Endothelial cell of hepatic sinusoid (primary cell): ENCODE data around the gene MBL2.

Experiments
- in situ Hi-C: cut with HindIII; loops from 2 replicates; pipeline ENCODE4 v1.10.0; 2017; ENCODE audit warnings: low sequenced_read_pairs

The MBL2 gene

DNA sequence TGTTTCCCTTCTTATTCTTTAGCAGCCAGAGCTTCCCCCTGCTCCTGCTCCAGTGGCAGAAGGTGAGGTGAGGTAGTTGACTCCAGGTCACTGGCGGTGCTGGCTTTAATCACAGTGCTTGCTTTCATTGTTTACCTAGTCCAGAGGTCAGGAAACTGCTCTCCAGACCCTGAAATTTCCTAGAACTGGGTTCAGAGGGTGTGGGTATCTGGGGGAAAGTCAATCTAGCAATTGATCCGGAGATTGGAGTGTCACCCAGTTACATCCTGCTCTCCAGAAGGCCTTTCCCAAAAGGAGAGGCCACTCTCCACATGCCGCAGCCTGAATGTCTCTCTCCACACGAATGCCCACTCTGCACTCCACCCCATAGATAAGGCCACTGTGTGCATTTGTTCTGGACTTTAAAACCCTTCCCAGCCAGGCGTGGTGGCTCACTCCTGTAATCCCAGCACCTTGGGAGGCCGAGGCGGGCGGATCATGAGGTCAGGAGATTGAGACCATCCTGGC is 2.1 kb upstream of the MBL2 start:
- in situ Hi-C loops = loop anchor here (5.0 kb wide), 1 partner anchor 32 kb away; no protein-coding TSS in a partner anchor

DNA sequence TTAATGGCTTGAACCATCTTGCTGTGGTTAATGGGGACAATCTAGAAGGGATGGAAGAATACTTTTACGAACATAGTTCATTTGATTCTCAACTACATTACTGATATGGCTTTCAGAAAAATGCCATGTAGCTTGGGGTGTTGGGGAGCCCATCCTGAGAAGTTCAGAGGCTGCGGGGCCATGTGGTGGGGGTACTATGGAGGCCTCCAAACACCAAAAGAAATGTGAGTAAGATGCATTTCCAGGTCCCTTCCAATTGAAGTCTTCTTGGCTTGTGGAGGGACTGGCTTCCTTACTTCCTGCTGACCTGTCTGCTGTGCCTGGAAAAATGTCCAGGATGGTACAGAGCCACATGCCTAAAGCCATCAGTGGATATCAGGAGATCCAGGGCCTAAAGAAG is 1.6 kb upstream of the MBL2 start:
- in situ Hi-C loops = no loop called here

DNA sequence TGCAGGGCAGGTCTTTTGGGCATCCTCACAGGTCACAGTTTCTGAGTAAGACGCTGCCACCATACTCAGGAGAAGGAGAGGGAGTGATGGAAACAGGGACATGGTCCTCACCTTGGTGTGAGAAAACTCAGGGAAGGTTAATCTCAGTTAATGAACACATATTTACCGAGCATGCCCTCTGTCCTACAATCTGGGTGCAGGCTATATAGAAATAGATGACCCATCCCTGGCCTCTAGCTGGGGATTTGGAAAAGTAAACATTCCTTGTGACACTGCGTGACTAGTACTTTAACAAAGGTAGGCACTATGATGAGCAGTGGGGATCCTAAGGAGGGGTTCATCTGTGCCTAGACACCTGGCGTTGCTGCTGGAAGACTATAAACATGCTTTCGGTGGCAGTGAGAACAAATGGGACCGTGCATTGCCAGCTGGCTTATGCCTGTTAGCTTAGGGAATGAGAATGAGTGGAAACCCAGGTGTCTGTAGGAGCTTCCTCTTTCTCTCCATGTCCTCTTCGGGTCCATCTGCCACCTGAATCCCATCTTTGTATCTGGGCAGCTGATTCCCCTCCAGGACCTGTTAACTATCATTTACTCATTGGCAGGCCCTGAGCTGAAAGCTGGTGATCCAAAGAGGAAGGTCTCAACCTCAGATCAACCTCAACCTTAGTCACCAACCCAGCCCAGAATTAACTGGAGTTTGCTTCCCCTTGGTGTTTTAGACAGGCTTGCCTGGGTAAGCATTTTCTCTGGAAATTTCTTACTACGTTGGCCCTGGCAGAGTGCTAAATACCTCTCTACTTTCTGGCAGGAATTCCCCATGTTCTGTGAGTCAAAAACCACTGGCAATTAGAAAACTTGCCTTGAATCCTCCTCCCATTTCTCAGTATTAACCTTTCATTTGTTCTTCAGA is 794 bp downstream of the MBL2 start:
- in situ Hi-C loops = no loop called here

- in situ Hi-C loops = no loop called here
These were observed 1.7 kb downstream of the MBL2 start for GRCh38 chr10:52770904-52771303.

DNA sequence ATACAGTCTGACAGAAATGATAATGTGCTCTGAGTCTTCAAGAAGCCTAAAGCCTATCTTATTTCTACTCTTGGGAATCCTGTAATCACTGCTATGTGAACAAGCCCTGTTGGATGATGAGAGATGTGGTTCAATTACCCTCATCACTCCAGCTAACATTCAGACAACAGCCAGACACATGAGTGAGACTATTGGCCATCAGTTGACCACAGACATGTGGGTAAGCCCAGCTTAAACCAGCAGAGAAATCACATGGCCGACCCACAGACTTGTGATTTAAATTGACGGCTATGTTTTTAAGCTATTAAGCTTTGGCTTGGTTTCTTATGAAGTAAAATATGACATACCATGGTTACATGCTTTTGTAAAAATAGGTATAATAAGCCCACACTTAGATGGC is 2.6 kb downstream of the MBL2 start:
- in situ Hi-C loops = no loop called here

DNA sequence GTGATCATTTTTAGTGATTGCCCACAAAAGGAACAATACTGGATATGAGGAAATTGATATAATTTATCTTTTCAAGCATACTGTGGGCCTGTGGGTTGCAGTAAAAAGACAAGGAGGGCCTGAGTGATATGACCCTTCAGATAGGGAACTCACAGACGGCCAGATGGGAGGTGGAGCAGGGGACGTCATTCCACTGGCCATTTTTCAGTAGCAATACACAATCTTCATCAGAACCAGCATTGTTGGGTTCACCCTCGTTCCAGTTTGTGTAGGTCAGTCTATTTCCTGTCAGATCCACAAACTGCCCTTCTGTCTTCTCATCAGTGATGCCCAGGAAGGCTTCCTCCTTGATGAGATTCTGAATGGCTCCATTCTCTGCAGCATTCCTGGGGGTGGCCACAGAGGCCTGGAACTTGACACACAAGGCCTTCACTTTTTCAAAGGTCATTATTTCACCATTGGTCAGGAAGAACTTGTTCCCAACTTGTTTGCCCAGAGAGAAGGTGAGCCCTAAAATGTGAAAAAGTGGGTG is 4.5 kb downstream of the MBL2 start:
- in situ Hi-C loops = no loop called here

- in situ Hi-C loops = no loop called here
These were observed 10.5 kb downstream of the MBL2 start for GRCh38 chr10:52762088-52762487.

GRCh38 chr10:52759154-52759553 is 13.4 kb downstream of the MBL2 start:
- in situ Hi-C loops = no loop called here

- in situ Hi-C loops = no loop called here
These were observed 14.2 kb downstream of the MBL2 start for GRCh38 chr10:52758406-52758805.

DNA sequence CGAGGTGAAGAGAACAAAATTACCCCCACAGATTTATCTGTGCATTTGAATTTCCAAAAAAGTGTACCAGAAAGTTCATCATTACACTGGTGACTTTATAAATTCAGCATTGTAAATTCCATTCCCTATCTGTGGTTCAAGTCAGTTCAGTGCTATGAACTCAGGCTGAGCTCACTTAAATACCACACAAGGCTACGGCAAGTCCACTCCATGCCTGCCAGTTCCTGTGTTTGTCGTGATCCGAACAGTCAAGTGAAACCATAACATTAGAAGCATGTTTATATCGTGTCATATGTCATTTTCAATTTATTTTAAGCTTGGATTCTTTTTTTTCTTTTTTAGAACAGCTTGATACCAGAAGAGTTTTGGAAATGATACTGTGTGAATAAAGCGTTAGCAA is 14.8 kb downstream of the MBL2 start:
- in situ Hi-C loops = no loop called here

- in situ Hi-C loops = no loop called here
These were observed 15.6 kb downstream of the MBL2 start for GRCh38 chr10:52756966-52757365.

DNA sequence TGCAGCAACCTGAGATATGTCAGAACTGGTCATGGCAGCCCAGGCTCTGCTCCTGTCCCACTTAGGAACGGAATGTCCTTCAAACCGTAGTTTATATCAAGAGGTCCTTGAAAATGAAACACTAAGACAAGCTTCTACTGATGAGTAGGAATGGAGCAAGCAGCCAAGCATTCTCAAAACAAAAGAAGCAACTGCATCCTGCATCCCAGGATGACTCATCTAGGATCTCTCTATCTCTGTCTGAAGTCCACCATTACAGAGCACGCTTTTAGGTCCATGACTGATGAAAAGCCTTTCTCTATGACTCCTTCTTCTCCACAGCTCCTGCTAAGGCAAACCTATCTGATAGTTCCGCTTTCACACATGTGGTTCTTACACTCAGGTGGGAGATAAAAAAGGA is 16.3 kb downstream of the MBL2 start:
- in situ Hi-C loops = no loop called here

GRCh38 chr10:52755297-52756062 is 17.1 kb downstream of the MBL2 start:
- in situ Hi-C loops = no loop called here

DNA sequence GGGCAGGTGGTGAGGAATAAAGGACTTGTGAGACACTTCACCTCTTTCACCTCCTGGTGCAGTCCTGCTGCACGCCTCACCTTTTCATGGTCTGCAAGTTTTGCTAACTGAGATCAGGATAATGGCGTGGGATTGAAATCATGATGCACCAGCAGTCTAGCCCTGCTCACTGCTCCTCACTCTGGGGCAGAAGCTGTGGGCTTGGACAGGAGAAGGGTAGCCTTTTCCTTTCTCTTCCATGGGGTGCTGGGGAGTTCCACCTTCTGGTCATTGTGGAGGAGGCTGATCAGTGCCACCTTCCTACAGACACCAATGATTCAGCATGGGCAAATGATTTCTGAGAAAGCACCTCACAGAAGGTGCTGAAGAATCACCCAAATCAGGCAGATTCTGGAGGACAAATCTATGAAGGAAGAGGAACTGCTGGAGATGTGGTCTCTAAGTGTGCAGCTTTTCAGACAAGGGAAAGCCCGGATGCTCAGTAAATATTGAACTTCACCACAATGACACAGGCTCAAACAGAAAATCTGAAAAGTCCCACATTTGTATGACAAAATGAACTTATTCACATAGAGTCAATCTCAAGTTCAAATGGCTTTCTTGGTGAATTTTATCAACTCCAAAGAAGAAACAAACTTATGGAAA is 19.7 kb downstream of the MBL2 start:
- in situ Hi-C loops = no loop called here

GRCh38 chr10:52752261-52752660 is 20.3 kb downstream of the MBL2 start:
- in situ Hi-C loops = no loop called here

DNA sequence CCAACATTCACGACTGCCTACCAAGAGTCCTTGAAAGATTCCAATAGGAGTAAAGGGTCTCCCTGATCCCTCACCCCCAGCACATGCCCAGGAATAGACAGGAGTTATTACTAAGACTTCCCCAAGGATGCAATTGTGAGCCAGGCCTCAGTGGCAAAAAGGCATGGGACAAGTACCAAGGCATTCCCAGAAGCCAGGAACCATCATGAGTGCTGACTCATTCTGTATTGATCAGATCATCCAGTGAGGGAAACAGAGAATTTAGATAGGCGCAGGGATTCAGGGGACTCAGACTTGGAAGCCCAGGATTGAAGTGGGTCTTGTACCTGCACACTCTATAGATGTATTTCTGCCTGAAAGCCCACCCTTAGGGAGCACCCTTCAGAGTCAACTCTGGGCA is 21.2 kb downstream of the MBL2 start:
- in situ Hi-C loops = no loop called here

DNA sequence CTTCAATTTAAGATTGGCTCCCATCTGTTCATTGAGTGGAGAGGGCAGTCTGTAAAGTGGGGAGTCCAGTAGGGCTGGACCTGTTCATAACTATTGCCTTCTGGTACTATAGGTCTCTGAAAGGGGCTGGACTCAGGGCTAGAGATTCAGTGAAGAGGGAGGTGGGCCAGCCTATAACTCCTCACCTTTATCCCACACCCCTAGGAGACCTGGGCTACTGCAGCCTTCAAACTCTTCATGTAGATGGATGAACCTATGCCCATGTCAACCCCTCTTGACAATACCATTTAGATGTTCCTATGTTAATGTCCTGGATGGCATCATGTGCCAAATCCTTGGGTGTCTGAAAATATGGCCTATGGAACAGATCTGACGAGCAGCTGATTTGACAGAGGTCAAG is 22.0 kb downstream of the MBL2 start:
- in situ Hi-C loops = no loop called here

- in situ Hi-C loops = no loop called here
These were observed 24.9 kb downstream of the MBL2 start for GRCh38 chr10:52747694-52748093.

DNA sequence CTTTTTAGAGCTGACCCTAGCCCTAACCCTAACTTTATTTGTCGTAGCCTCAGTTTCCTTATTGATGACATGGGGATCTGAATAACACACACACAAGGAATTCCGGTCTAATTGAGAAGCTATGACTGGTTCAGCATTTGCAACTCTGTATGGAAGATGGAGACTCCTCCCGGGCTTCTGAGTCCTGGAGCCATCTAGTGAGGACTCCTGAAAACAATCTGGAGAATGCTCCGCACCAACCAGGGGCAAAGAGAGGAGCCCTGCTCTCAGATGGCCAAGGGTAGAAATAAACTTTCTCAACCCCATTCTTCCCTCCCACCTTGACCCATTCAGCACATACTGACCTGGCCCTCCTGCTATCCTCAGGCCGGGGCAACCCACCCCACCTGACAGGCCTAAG is 26.4 kb downstream of the MBL2 start:
- in situ Hi-C loops = no loop called here

GRCh38 chr10:52744057-52744805 is 28.4 kb downstream of the MBL2 start:
- in situ Hi-C loops = loop anchor here (5.0 kb wide), 1 partner anchor 33 kb away; no protein-coding TSS in a partner anchor
